GM19397 (cell line): Measurements from ENCODE around the gene ESPL1.

ENCODE experiments used
- ATAC-seq: cut with Tn5 transposase; IDR thresholded peaks from one replicate; pipeline ENCODE4 v1.9.1; 2021; ENCODE audit warnings: mild to moderate bottlenecking, moderate library complexity; ENCODE audit not compliant: unreplicated experiment

The ESPL1 gene

DNA sequence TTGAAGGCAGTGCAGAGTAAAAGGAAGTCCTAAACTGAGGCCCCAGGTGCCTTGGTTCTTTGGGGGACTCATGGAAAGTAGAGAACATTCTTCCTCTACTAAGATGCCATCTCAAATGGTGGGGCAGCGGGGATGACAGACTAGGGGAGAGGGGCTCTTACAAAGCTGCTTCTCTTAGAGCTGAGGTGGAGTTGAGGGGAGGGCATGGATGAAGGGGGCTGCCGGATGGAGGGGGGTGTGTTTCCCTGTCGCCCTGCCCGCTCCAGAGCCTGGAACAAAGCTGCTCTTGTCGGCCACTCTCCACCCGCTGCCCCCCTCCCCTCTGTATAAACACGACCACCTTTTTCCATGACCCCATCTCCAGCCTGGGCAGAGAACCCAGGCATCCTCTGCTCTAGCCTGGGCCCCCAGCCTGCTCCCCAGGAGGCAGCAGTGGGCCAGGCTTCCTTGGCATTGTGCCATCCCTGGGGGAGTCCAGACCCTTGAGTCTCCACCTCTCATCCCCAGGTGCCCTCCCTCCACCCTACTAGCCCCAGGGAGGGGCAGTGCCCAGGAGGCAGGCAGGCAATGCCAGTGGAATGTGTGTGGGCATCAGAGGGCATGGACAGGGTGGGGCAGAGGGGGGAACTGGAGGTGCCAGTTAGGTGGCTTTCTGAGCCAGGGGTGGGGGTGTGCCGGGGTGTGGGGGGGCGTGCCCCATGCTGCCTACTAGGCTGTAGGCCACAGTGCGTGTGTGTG, 37.8 kb upstream of the ESPL1 start:
- ATAC-seq, result no peak

DNA sequence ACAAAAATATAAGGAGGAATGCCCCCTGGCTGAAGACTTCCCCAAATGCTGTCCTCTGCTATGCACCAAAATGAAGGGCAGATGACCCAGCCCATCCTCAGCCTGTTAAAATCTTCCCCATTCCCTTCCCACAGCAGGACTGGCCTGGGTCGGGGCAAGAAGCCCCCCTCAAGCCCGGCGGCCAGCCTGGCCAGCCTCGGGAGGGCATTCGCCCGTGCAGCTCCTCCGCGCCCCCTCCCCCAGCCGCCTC, 36.5 kb upstream of the ESPL1 start:
- ATAC-seq, result no peak

DNA sequence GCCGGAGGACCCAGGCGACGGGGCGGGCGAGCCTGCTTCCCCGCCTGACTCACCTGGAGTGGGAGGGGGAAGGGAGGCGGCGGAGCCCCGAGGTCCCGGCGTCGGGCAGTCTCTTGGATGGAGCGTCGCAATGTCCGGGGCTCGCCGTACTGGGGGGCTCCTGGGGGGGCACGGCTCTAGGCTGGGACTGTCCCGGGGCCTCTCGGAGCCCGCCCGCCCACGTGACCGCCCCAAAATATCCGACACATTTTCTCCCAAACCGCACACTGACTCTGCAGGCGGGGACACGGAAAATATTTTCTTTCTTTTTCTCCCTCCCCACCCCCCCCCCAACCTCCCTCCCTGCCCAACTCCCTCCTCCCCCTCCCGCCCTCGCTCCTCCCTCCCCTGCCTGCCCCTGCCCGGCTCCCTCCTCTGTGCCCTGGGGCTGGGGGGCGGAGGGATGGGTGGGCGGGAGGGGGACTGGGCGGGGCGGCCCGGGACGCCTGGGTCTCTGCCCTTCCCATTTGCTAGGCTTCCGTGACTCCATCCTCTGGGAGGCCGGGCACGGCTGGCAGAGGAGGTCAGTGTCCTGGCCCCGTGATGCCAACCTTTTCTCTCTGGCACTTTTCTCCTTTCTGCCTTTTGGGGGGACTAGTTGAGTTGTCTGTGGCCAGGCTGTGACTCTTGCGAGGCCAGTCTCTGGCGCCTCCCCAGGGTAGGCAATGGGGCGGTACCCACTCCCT, 36.0 kb upstream of the ESPL1 start, which contains the start of gene RARG:
RARG (minus strand) TSS at position 289 of the 725 bp plus-strand sequence. CDS start 4,664 bp downstream, outside the sequence.
- no peak for ATAC-seq

DNA sequence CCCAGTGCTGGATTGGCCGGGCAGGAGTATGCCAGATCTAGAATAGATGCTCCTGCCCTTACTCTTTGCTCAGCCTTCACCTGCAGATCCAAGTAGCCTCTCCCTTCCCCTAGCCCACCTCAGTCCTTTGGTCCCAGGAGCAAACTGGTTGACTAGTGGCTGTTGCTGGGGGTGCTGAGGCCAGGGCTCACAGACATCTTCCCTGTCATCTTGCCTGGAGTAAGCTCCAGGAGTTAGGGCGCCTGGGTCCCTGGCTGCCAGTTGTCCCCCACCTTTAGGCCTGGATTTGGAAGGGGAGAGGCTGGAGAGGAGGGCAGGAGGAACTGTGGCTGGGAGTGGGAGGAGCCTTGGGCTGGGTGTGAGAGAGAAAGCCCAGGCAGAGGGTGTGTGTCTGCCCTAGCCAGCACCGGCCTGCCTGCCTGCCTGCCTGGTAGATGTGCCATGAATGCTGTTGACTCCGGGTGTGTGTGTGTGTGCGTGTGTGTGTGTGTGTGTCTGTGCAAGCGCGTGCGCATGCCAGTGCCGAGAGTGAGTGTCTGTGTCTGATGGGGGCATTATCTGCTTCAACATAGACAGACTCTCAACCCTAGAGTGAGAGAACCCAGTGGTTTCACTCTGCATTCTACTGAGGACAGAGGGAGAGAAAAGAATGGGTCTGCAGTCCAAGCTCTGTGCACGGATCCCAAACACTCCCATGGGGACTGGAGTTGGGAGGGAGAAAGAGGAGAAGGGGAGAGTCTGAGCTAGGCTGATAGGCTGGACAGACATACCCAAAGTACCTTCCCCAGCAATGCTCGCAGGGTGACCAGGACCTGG, 35.2 kb upstream of the ESPL1 start:
- ATAC-seq, result no peak

DNA sequence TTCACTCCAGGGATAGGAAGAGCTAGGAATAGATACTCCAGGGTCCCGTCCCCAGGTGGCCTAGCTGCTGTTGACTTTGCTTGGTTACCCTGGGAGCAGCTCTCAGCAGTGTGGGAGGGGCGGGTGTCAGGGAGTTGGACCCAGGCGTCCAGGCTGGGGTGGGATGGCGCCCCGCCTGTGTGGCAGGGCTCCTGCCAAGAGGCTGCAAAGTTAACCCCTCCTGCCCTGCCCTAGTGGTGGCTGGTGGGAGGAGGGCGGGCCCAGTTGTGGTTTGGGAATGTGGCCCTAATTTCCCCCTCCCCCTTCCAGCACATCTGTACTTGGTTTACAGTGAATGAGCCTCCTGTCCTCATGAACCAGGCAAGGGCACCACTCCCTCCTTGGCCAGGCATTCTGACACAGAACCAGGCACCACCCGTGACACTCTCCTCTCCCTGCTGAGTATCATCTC, 34.4 kb upstream of the ESPL1 start:
- no peak for ATAC-seq

DNA sequence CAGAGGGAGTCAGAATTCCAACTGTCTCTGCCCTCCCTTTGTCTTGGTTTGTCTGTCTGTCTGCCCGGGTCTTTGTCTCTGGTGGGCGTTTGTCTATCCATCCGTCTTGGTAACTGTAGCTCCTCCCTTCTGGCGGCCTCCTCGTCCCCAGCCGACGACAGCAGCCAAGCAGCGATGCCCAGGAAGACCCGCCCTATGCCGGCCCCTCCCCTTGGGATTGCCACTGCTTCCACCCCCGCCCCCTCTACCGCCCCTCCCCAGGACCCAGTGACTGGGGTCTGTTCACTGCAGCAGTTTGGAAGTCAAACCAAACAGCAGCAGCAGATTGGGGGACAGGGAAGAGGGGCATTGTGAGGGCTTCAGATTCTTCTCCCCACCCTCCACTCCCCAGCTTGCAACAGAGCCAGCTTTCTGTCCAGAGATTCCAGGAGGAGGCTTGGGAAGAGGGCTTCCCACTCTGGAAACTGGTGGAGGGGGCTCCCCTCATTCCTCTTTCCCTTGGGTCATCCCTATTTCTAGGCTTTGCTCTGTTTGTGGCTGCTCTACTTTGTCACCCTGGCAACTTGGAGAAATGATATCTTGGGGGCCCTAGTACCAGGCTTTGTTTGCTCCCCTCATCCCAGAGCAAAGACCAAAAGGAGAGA, 33.7 kb upstream of the ESPL1 start:
- no peak for ATAC-seq

DNA sequence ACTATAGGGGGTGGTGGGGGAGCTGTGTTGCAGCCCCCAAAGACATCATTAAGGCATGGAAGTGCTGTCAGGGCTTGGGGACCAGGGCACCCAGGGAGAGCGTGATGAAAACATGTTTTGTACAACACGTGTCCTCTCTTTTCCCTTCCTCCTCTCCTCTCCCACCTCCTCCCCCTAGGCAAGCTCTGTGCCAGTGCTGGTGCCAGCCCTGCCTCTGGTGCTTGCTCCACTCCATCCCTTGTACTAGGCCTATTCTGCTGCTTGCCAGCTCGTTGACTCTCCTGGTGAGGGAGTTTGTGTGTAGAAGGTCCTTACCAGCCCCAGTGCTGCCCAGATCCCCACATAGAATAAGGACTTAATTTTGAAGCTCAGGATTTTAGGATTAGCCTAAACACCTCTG, 32.9 kb upstream of the ESPL1 start:
- no peak for ATAC-seq

DNA sequence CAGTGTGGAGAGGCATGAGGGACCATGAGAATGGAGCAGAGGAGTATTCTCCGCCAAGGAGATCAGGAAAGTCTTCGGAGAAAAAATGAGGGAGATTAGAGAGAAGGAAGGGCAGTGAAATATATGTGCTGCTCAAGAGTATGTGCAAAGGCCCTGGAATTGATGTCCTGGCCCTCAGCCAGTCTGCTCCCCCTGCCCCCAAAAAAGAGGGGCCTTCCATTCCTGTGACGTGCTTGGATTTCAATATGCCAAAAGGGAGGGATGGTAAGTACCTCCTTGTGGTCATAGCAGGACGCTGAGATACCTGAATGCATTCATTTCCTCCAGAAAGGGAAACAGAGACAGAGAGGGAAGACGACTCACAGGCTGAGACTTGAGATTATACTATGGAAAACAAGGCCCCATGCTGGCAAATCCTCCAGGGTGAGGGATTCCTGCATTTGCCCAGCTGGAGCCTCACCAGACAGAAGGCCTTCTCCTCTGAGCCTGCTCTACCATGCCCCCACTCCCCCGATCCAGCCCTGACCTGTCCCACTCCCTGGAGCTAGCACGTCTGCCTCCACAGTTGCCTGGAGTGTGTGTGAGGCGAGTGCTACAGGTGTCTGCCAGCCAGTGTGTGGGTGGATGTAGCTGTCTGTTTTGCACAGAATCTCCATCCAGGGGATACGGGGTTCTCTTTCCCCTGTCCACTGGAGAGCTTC, 32.2 kb upstream of the ESPL1 start:
- no peak for ATAC-seq

DNA sequence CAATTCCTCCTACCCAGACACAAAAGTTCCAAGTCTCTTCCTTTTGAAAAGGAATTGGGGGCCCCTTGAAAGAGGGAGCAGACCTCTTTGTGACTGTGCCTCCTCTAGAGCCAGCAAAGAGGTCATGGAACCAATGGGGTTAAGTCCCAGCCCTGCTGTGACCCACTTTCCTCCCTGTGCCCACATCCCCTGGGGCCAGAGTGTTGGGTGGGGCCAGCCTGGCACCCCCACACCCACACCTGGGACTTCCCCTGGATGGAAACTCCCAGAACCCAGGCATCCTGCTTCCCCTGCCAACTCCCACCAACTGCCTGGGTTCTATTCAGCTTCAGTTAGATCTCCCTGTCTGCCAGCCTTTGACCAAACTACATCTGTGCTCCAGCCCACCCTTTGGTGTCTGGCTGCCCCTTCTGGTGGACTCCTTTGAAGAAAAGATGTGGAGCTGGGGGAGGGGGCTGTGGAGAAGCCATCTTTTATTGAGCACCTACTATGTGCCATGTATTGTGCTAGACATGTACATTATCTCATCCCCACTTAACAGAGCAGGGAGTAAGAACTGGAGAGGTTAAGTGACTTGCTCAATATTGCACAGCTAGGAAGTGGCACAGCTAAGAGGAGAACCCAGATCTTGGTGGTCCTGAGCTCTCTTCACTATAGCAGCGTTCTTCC, 31.5 kb upstream of the ESPL1 start:
- ATAC-seq, result no peak

DNA sequence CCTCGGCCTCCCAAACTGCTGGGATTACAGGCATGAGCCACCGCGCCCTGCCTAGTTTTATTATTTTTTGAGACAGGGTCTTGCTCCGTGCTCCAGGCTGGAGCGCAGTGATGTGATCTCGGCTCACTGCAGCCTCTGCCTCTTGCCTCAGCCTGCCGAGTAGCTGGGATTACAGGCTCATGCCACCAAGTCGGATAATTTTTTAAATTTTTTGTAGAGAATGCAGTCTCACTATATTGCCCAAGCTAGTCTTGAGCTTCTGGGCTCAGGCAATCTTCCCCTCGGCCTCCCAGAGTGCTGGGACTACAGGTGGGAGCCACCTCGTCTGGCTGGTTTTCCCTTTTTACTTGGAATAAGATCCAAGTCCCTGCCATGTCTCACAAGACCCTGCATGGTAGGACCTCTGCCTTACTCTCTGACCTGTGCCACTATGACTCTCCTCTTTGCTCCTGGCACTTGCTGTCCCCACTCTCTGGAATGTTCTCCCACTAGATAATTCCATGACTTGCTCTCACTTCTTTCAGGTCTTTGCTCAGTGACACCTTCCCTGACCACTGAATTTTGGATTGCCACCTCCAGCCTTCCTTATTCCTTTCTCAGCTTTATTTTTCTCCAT, 28.3 kb upstream of the ESPL1 start:
- ATAC-seq, result no peak

DNA sequence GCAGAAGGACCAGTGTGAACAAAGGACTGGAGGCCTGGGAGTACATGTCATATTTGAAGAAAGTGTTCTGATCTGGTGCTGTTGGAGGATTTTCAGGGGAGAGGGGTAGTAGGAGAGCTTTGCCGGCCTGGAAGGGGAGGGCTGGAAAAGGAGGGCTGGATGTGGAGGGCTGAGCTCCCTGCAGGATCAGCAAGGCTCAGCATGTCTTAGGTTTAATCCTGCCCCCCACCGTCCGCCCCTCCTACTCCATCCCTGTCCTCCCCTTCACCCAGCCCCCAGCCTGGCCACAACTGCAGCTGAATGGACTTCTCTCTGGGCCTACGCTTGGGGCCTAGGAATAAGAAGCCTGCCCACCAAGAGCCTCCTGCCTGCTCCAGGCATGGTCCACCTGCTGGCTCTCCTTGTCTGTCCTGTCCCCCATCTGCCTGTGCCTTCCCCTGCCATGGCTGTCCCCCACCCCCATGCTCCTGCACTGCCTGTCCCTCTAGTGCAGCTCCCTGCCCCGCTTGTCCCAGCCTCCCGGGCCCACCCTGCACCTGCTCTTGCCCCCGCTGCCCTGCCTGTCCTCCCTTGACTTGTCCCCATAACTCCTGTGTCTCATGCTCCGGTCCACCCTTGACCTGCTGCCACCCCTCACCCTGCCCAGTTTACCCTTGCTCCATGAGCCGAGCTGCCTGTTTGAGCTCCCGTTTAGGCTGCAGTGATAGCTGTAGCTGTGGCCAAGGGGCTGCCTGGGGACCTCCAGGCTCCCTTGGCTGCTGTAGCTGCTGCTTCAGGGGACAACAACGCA, 26.3 kb upstream of the ESPL1 start:
- no peak for ATAC-seq

DNA sequence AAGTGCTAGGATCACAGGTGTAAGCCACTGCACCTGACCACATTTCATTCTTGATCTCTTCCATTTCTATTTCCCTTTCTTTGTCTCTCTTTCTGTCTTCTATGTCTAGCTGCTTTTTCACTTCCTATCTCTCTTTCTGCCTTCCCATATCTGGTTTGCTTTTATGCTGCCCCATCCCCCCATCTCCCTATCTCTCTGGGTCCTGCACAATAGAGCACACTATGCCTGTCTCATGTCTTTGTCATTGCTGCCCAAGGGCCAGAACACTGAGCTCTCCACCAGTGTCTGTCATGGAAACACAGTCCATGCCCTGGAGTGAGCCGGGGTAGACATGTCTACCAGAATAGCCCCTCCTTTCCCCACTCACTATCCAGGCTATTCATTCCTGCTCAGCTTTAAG, 23.8 kb upstream of the ESPL1 start:
- ATAC-seq, result no peak

DNA sequence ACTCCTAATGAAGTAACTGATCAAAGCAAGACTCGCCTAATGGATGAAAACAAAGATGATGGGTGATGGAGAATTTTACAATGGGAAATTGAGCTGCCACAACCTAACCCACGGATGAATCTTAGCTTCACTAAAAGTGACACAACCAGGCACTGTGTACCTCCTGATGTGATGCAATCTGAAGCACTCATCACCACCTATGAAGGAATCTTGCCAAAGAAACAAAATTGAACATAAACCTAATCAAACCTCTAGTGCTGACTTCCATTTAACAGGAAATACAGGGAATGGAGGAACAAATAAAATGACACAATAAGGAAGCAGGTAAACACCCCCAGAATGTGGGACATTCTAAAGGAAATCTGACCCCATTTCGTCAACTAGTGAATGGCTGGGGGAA, 22.8 kb upstream of the ESPL1 start:
- ATAC-seq, result no peak

DNA sequence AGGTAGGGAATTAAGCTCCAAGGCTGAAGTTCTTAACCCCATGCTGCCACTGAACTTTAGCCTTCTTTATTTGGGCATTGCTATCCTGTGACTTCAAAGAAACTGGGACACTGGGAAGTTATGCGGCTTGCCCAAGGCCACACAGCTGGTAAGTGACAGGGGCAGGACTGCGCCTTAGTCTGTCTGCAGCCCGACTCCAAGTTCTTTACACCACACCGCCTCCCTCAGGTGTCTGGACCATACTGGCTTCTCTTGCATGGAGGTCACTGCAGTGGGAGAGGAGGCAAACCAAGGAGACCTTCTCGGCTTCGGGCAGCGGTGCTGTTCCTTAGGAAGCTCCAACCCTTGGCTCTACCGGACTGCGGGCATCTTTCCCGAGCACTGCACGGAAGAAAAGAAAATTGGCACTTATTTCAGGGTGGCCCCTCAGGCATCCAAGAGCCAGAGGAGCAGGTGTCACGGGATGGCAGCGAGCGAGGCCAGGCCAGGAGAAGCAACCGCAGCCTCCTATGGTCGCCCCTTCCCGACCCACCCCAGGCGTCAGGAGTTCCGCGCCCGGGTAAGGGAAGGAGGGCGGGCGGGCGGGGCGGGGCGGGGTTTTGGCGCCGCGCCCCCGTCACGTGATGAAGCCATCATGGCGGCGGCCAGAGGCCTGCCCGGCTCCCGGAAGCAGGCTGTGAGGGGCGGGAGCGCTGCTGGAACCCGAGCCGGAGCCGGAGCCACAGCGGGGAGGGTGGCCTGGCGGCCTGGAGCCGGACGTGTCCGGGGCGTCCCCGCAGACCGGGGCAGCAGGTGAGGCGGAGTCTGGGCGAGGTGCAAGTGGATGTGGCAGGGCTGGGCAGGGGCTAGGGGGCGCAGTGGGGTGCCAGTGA, 16.4 kb upstream of the ESPL1 start:
- peak; percentile 78 for ATAC-seq

DNA sequence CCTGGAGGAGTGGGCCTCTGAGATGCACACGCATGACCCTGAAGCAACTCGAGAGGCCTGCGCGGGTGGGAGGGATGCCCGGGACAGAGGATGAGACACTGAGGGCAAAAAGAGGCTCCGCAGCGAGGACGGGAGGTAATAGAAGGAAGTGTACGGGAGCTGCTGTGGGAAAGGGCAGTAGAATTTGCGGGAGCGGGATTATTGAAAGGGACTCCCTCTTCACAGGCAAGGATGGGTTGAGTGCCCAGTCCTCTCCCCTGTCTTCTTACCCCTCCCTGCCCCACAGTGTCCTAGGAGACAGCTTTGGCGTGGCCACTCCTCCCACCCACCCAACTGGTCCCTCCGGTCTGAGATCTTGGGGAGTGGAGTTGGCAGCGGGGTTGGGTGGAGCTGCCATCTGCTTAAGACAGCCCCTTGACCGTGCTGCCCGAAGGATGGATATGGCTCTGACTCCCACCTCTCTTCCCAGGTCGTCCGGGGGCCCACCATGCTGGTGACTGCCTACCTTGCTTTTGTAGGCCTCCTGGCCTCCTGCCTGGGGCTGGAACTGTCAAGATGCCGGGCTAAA, 15.7 kb upstream of the ESPL1 start:
- ATAC-seq, result no peak

DNA sequence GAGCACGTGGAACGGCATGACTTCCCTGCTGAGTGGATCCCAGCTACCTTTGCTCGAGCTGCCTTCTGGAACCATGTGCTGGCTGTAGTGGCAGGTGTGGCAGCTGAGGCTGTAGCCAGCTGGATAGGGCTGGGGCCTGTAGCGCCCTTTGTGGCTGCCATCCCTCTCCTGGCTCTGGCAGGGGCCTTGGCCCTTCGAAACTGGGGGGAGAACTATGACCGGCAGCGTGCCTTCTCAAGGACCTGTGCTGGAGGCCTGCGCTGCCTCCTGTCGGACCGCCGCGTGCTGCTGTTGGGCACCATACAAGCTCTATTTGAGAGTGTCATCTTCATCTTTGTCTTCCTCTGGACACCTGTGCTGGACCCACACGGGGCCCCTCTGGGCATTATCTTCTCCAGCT, 14.8 kb upstream of the ESPL1 start:
- no peak for ATAC-seq

DNA sequence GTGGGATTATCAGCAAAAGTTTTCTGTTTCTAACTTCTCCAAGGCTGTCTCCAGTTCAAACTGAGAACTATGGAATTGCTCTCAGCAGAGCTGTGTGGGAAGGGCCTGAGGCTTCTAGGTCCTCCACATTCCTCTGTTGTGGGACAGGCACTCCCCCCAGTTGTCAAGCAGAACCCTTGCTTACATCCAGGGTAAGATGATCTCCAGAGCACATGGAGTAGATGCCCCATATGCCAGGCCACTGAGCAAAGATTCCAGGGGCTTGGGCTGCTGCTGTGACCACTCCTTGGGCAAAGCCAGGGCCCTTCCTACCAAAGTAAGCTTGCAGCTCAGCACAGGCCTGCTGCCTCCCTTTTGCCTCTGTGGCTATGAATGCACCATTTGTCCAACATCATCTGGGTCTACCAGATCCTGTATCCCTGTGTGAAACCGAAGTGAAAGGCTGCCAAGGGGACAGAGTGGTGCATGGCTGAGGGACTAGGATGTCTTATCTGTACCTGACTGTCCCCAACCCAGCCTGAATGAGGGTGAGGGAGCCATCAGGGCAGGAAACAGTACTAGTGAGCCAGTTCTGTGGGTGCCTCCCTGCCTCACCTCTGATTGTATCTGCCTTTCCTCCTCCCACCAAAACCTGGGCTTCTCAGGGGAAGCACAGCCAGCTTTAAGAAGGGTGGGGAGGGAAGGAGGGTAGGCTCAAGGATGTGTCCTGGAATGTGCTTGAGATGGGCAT, 13.1 kb upstream of the ESPL1 start:
- ATAC-seq, result no peak
